Measurements from ENCODE around the gene PPP2R3A.

- TF ChIP-seq, protein P1, sequence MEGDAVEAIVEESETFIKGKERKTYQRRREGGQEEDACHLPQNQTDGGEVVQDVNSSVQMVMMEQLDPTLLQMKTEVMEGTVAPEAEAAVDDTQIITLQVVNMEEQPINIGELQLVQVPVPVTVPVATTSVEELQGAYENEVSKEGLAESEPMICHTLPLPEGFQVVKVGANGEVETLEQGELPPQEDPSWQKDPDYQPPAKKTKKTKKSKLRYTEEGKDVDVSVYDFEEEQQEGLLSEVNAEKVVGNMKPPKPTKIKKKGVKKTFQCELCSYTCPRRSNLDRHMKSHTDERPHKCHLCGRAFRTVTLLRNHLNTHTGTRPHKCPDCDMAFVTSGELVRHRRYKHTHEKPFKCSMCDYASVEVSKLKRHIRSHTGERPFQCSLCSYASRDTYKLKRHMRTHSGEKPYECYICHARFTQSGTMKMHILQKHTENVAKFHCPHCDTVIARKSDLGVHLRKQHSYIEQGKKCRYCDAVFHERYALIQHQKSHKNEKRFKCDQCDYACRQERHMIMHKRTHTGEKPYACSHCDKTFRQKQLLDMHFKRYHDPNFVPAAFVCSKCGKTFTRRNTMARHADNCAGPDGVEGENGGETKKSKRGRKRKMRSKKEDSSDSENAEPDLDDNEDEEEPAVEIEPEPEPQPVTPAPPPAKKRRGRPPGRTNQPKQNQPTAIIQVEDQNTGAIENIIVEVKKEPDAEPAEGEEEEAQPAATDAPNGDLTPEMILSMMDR (IDR thresholded peaks at IDR 0.05): no peak
- no peak for TF ChIP-seq POLR2AphosphoS5 (IDR thresholded peaks at IDR 0.05)
- no peak for TF ChIP-seq POLR2A (IDR thresholded peaks at IDR 0.05)
Measured at GRCh38 chr3:135927155-135927554, 38.4 kb upstream of the PPP2R3A start.
